SH-SY5Y (cell line): ENCODE measurements around the gene RTL10.

ENCODE experiments used
- GATA2 ChIP-seq: IDR thresholded peaks from 2 replicates; pipeline ENCODE4 v1.6.1; 2011; ENCODE audit warnings: mild to moderate bottlenecking, low read depth, low read length
- GATA3 ChIP-seq: IDR thresholded peaks from 2 replicates; pipeline ENCODE4 v1.6.1; 2011; ENCODE audit warnings: low read depth, mild to moderate bottlenecking, low read length, moderate library complexity

The RTL10 gene

DNA sequence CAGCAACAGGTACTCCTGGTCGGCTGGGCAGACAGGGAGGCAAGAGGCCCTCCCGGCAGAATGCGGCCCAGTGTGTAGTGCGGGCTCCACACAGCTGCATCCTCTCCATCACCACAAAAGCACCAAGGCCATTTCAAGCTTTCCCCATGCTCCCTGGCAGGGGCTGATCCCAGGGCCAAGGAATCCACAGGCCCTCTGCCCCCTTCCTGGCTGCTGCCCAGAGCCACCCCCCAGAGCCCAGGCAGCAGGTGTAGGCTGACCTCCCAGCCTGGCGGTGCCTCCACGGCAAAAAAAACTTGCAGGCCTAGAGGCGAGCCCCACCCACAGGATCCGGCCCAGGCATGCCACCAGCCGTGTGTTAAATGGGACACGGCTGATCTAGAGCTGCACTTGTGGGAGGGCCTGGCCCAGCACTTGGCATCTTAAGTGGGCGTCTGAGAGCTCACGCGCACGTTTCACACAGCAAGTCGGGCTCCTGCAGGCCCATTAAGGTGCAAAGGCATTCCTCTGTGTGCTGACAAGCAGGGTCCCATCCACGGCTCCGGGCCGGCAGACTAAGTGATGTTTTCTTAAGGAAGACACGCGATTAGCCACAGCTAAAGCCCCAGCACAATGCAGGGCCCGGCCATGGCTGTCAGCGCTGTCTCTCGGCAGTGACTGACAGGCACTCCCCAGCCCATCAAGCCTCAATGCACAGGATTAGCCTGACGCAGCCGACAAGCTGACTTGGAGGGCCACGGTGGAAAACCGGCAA is 19.8 kb upstream of the RTL10 start:
- TF ChIP-seq GATA3 (no peak), GATA2 (no peak)

DNA sequence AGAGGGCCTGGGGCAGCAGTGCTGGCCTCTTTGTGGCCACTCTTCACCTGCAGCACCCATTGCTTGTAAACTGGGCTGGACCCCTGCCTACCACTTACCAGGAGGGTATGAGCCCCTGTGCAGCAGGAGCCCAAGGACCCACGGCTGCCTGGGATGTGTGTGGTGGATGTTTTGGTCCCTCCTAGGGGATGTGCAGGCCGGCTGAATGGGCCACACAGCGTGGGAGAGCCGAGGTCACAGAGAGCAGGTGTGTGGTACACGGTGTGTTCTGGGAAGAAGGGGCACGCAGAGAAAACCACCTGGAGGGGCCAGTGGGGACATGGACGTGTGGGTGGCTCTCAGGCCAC is 19.3 kb upstream of the RTL10 start:
- no peak for TF ChIP-seq GATA2
- TF ChIP-seq GATA3 = no peak

DNA sequence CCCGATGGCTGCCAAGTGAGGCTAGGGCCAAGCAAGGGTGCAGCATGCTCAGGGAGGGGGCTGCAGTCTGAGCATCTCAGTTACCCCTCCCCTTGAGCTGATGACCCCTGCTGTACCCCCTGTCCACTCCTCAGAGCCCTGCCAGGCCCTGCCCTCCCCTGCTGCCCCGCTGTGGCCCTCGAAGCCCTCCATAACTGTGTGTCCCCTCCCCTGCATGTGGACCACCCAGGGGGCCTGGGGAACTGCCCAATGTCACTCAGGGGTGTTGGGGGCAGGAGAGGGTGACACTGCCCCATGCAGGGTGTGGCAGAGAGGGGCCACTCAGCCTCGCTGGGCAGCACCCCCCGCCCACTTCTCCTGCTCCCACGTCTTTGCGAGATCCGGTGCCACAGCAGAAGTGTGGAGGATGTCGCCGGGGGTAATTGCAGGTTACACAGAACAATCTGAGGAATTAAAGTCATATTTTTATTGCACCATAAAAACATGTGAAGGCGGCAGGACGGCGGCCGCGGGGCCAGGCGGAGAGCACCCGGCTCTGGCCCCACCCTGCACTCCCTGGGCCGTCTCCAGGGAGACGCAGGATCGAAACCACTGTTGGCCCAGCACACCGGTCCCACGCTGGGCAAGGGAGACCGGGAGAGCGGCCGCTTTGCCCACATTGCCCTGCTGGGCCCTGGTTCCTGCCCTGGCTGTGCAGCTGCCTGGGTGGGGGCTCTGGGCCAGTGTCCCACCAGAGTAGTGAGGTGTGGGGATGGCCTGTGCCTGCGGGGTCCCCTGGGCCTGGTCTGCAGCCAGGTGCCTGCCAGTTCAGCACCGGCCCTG is 18.7 kb upstream of the RTL10 start:
- TF ChIP-seq GATA3 (no peak), GATA2 (no peak)

DNA sequence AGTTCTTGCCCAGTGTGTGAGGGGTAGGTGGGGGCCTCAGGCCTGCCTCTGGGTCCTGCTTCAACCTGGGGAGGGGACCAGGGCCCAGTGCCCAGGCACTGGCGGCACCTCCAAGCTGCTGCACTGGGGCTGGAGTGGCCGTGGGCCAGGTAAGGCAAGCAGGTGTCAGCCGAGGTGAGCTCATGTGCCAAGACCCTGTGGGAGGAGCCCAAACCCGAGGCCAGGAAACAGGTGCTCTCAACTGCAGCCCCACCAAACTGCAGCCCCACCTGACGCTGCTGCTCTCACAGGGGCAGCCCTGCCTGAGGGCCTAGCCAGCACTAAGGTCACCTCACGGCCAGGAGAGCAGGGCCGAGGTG is 18.1 kb upstream of the RTL10 start:
- TF ChIP-seq GATA2 (no peak), GATA3 (no peak)

DNA sequence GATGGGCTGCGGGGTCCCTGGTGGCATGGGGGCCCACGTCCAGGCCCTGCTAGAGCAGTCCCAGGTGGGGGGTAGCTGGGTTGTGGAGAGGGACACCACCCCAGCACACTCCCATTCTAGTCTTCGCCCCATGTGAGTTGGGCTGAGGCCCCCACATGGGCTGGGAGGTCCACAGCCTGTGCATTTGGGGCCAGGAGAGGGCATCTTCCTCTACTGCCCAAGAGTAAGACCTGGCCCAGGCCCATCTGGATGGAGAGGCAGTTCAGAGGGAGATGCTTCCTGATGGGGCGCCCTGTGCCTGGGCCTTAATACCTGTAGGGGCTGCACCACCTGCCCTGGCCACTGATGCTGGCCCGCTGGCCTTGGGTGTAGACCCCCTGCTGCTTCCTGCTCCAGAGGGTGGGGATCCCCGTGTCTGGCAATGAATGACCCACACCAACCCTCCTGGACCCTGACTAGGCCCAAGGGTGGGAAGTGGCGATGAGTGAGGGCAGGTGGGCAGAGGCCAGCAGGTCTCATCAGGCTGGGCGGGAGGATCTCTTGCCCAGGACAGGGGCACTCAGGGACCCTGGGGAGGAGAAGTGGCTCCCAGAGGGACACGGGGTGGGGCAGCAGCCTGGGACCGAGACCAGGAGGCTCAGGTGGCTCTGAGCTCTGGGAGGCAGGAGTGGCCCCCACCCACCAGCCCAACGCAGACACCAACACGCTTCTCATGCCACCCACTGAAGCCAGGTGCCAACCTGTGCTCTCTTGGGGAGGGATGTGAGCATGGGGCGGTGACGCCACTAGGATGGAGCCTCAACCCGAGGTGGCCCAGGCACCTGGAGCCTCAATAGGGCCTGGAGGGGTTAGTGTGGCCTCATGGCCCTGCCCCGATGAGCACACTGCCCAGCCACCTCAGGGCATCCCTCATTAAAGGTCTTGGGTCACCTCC is 17.4 kb upstream of the RTL10 start:
- TF ChIP-seq GATA3 (no peak), GATA2 (no peak)

DNA sequence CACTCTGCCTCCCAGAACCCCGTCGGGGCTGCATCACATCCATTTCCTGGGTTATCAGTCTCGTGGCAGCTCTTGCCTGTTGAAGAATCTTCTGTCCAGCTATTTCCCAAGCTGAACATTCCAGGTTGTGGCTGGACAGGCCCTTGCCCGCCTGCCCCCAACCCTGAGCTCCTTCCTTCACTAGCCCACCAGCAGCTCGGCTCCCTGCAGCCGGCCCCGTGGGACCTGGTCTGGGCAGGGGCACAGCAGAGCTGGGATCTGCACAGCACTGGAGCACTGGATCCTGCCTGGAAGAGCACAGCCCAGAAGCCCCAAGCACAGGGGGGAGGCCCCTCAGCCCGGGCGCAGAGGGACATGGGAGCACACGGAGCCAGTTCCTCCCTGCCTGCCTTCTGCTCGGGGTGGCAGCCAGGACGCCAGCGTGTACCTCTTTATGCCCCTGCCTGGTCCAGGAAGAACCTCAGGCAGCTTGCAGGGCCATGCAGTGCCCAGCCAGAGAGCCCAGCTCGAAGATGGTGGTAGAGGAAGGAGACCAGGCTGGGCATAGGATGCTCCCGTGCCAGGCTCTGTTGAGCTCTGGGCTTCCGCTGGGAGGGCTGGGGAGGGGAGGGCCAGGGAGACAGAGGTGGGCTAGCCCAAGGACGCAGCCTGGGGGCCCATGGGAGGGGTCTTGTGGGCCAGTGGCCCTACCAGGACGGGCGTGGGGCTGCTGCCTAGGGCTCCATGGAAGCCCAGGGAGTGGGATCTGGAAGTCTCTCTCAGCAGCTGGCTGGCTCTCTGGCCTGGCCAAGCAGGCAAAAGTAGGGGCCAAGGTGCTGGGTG is 16.6 kb upstream of the RTL10 start:
- TF ChIP-seq GATA2 (no peak), GATA3 (no peak)

DNA sequence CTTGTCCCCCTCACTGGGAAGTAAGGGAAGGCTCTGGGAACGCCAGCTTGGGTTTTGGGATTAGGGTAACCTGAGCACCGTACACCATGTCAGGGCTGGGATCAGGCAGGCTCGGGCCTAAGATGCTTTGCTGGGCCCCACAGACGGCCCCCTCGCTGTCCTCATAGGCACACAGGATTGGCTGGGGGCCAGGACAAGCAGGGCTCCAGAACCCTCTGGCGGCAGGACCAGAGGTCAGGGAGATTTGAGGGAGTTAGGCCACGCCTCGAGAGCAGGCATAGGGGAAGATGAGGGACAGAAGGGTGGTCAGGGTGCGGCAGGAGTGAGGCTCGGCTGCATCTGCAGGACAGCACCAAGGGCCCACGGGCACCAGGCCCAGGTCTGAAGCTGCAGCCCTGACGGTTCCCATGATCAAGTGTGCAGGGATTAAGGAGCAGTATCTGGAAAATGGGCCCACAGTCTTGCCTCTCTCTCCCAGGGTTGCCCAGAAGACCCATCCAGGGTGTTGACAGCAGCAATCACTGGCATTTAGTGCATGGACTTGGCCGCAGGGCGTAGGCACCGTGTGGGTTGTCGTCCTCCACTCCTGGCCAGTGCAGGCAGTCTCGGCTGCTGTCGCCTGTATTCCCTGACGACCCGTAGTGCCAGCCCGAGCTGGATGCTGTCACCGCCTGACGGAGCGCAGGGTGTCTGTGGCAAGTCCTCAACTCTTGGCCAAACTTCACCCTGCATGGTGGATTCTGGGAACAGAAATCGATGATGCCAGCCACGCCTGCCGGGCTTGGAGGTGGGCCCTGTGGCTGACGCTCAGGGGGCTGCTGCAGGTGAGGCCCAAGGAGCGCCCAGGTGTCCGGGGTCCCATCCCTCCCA is 15.7 kb upstream of the RTL10 start:
- no peak for TF ChIP-seq GATA3
- TF ChIP-seq GATA2 = no peak

DNA sequence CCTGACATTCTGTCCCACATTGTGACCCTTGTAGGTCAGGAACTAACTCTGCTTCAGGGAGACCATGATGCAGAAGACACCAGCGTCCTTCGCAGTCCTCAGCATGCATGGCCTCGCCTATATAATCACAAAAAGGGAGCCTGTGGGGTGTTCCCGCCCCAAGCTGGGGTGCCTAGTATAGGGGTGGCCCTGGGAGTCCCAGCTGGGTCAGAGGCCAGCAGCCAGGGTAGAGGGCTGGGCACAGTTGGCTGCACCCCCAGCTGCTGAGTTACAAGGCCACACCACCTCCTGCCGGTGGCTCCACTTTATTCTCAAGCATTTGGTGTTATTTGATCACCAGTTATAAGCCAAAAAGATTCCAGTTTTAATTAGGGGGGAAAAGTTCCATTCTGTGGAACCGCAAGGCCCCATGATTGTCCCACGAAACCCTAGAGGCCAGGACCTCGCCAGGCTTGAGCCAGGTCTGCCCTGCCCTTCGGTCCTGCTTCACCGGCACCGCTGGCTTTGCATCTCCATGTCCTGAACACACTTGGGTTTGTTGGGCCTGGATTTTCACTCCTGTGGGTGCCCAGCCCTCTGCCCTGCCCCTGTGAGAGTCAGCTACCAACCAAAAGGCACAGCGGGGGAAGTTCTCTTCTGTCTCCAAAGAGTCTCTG is 15.0 kb upstream of the RTL10 start:
- no peak for TF ChIP-seq GATA3
- no peak for TF ChIP-seq GATA2

DNA sequence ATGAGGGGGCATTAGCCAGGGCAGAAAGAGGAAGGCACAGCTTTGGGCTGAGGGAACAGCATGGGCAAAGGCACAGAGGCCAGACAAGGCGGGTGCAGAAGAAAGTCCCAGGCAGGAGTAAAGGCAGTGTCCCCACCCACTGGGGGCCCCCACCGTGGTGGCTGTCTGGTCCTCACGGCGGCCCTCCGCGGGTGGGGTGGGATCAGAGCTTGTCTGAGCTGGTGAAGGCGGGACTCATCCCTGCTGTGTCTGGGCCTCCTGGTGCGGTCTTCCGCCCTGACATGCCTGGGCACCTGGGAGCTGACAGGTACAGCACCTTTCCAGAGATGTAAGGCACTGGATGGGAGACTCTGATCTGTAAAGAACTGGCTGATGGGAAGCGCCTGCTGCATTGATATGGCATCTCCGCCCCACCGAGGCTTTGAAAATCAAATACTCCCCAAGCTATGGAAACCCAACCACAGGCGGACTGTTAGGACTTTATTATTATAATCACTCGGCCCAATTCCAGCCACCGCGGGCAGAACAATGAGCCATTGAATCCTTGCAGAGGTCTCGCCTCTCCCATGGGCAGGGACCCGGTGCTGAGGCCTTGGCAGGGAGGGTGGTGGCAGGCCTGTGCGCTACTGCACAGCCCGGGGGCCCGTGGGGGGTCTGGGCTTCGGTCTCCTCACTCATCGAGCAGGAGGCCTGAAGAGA is 14.2 kb upstream of the RTL10 start:
- no peak for TF ChIP-seq GATA3
- no peak for TF ChIP-seq GATA2

DNA sequence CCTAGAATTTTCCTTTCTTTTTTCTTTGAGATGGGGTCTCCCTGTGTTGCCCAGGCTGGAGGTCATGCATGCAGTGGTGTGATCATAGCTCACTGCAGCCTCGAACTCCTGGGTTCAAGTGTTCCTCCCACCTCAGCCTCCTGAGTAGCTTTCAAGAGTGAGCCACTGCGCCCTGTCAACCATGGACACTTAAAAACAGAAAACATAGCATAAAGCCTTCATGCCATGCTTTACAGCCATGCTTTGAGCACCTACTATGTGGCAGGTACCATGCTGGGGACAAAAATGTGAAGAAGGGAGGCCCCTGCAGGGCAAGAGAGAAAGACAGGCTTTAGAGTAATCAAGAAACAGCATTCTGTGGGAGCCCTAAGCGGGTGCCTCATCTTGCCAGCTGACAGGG is 13.7 kb upstream of the RTL10 start:
- TF ChIP-seq GATA2 = no peak
- TF ChIP-seq GATA3 = no peak

DNA sequence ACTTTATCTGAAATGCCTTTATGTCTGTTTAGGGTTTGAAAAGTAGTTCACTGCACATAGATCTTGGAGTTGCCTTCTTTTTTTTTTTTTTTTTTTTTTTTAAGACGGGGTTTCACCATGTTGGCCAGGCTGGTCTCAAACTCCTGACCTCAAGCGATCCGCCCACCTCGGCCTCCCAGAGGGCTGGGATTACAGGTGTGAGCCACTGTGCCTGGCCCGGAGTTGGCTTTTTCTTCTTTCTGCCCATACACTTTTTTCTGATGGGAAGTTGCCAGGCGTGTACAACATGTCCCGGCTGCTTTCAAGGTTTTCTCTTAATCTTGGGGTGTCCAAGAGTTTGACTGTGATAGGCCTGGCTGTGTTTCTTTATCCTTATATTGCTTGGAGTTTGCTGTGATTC is 12.9 kb upstream of the RTL10 start:
- no peak for TF ChIP-seq GATA2
- TF ChIP-seq GATA3 = no peak

DNA sequence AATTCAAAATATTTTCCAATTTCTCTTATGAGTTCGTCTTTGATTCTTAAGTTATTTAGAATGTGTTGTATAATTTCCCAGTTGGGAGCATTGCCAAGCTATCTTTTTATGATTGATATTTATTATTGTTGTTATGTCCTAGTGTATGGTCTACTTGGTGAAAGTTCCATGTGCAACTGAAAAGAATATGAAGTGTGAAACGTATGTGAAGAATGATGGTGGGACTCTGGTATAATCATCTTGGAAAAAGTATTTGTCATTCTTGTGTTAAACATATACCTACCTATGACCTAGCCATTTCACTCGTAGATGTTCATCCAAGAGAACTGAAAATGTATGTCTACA is 12.0 kb upstream of the RTL10 start:
- no peak for TF ChIP-seq GATA3
- no peak for TF ChIP-seq GATA2
